Keratinocyte (primary cell): ENCODE data around the gene PTPN13.

Experiments used
- EZH2 ChIP-seq: IDR thresholded peaks from one replicate; pipeline ENCODE4 v1.6.1; 2012; ENCODE audit warnings: inconsistent platforms, mild to moderate bottlenecking, low read length, moderate library complexity
- TF ChIP-seq, protein P1 (sequence below), 3 experiments: IDR thresholded peaks in 1 of 3; conservative IDR thresholded peaks in 1 of 3; optimal IDR thresholded peaks in 1 of 3; 2 replicates in 2 of 3; 3 replicates in 1 of 3; pipeline versions ENCODE3 to v1.5.1; 2011; ENCODE audit warnings: low read length in 3 of 3, mild to moderate bottlenecking in 3 of 3, moderate library complexity in 2 of 3, control low read depth in 1 of 3, inconsistent platforms in 1 of 3; ENCODE audit not compliant: insufficient read depth in 2 of 3; ENCODE audit errors: extremely low read depth in 1 of 3

DNA sequence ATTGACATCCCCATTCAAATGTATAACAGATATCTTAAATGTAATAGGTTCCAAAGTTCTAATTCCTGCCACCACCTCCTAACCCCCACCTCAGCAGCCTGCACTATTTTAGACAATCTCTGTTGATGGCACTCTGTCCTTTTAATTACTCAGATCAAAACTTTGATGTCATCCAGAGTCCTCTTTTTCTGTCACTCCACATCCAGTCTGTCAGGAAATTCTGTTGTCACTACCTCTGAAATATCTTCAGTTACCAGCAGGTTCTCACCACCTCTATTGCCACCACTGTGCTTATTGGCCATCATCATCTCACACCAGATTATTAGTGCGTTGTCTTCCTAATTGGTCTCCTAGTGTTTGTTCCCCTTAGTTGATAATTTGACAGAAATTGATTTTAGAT is 76.2 kb downstream of the PTPN13 start:
- TF ChIP-seq, protein P1, sequence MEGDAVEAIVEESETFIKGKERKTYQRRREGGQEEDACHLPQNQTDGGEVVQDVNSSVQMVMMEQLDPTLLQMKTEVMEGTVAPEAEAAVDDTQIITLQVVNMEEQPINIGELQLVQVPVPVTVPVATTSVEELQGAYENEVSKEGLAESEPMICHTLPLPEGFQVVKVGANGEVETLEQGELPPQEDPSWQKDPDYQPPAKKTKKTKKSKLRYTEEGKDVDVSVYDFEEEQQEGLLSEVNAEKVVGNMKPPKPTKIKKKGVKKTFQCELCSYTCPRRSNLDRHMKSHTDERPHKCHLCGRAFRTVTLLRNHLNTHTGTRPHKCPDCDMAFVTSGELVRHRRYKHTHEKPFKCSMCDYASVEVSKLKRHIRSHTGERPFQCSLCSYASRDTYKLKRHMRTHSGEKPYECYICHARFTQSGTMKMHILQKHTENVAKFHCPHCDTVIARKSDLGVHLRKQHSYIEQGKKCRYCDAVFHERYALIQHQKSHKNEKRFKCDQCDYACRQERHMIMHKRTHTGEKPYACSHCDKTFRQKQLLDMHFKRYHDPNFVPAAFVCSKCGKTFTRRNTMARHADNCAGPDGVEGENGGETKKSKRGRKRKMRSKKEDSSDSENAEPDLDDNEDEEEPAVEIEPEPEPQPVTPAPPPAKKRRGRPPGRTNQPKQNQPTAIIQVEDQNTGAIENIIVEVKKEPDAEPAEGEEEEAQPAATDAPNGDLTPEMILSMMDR (optimal IDR thresholded peaks at IDR 0.05 in 1 of 3, IDR thresholded peaks at IDR 0.05 in 1 of 3, conservative IDR thresholded peaks at IDR 0.05 in 1 of 3; ENCODE audit: extremely low read depth in 1 of 3, insufficient read depth in 2 of 3, low read length in 3 of 3) = no peak
- TF ChIP-seq EZH2 = no peak
